ENCODE results near the gene MINDY4.

Gene MINDY4

GRCh38 chr7:30779574-30779973, 8.4 kb downstream of the MINDY4 start:
- Histone ChIP-seq H3K27ac (ENCODE audit: low read length) (no peak overlapping the region), H3K4me1 (ENCODE audit: control insufficient read depth in 1 of 2, insufficient read depth in 2 of 2, low read length in 2 of 2) (peaks cover 0 to 19% of the 10 kb centered on the region in 2 donors), H3K36me3 (ENCODE audit: control insufficient read depth in 1 of 2, insufficient read depth in 2 of 2, low read length in 2 of 2) (peaks cover 15 to 17% of the 10 kb centered on the region in 2 donors), H3K4me3 (ENCODE audit: low read depth in 1 of 2, low read length in 2 of 2) (no peak overlapping the region), H3K27me3 (ENCODE audit: low read depth, low read length) (no peaks in the 10 kb centered on the region), H3K9me3 (ENCODE audit: control insufficient read depth in 1 of 2, low read length in 2 of 2) (no peaks in the 10 kb centered on the region)

GRCh38 chr7:30780941-30781340, 9.7 kb downstream of the MINDY4 start:
- Histone ChIP-seq H3K27ac (ENCODE audit: low read length) (no peak overlapping the region), H3K4me3 (ENCODE audit: low read depth in 1 of 2, low read length in 2 of 2) (no peak overlapping the region), H3K36me3 (ENCODE audit: control insufficient read depth in 1 of 2, insufficient read depth in 2 of 2, low read length in 2 of 2) (peaks cover 15 to 31% of the 10 kb centered on the region in 2 donors), H3K4me1 (ENCODE audit: control insufficient read depth in 1 of 2, insufficient read depth in 2 of 2, low read length in 2 of 2) (peaks cover 0 to 19% of the 10 kb centered on the region in 2 donors), H3K9me3 (ENCODE audit: control insufficient read depth in 1 of 2, low read length in 2 of 2) (no peaks in the 10 kb centered on the region), H3K27me3 (ENCODE audit: low read depth, low read length) (no peaks in the 10 kb centered on the region)

- no peak overlapping the region for H3K27ac ChIP-seq (ENCODE audit: low read length)
- H3K36me3 ChIP-seq (ENCODE audit: control insufficient read depth in 1 of 2, insufficient read depth in 2 of 2, low read length in 2 of 2), result peaks cover 15 to 31% of the 10 kb centered on the region in 2 donors
- no peak overlapping the region for H3K4me3 ChIP-seq (ENCODE audit: low read depth in 1 of 2, low read length in 2 of 2)
- H3K9me3 ChIP-seq (ENCODE audit: control insufficient read depth in 1 of 2, low read length in 2 of 2), result no peaks in the 10 kb centered on the region
- peaks cover 0 to 19% of the 10 kb centered on the region in 2 donors for H3K4me1 ChIP-seq (ENCODE audit: control insufficient read depth in 1 of 2, insufficient read depth in 2 of 2, low read length in 2 of 2)
- H3K27me3 ChIP-seq (ENCODE audit: low read depth, low read length), result no peaks in the 10 kb centered on the region
These were observed 11.5 kb downstream of the MINDY4 start for GRCh38 chr7:30782690-30783089.

GRCh38 chr7:30785786-30786185, 14.6 kb downstream of the MINDY4 start:
- Histone ChIP-seq H3K4me3 (ENCODE audit: low read depth in 1 of 2, low read length in 2 of 2) (no peak overlapping the region), H3K36me3 (ENCODE audit: control insufficient read depth in 1 of 2, insufficient read depth in 2 of 2, low read length in 2 of 2) (peaks cover 16 to 31% of the 10 kb centered on the region in 2 donors), H3K9me3 (ENCODE audit: control insufficient read depth in 1 of 2, low read length in 2 of 2) (no peaks in the 10 kb centered on the region), H3K27me3 (ENCODE audit: low read depth, low read length) (no peaks in the 10 kb centered on the region), H3K4me1 (ENCODE audit: control insufficient read depth in 1 of 2, insufficient read depth in 2 of 2, low read length in 2 of 2) (peaks cover 0 to 3% of the 10 kb centered on the region in 2 donors), H3K27ac (ENCODE audit: low read length) (no peak overlapping the region)

- Histone ChIP-seq H3K4me1 (ENCODE audit: control insufficient read depth in 1 of 2, insufficient read depth in 2 of 2, low read length in 2 of 2) (no peaks in the 10 kb centered on the region), H3K36me3 (ENCODE audit: control insufficient read depth in 1 of 2, insufficient read depth in 2 of 2, low read length in 2 of 2) (peaks cover 16 to 31% of the 10 kb centered on the region in 2 donors), H3K27me3 (ENCODE audit: low read depth, low read length) (no peaks in the 10 kb centered on the region), H3K4me3 (ENCODE audit: low read depth in 1 of 2, low read length in 2 of 2) (no peak overlapping the region), H3K27ac (ENCODE audit: low read length) (no peak overlapping the region), H3K9me3 (ENCODE audit: control insufficient read depth in 1 of 2, low read length in 2 of 2) (no peaks in the 10 kb centered on the region)
These were observed 16.3 kb downstream of the MINDY4 start for GRCh38 chr7:30787486-30787885.

- no peaks in the 10 kb centered on the region for H3K9me3 ChIP-seq (ENCODE audit: control insufficient read depth in 1 of 2, low read length in 2 of 2)
- H3K27ac ChIP-seq (ENCODE audit: low read length), result peak overlapping the region; percentile 50
- no peaks in the 10 kb centered on the region for H3K4me1 ChIP-seq (ENCODE audit: control insufficient read depth in 1 of 2, insufficient read depth in 2 of 2, low read length in 2 of 2)
- no peaks in the 10 kb centered on the region for H3K27me3 ChIP-seq (ENCODE audit: low read depth, low read length)
- H3K36me3 ChIP-seq (ENCODE audit: control insufficient read depth in 1 of 2, insufficient read depth in 2 of 2, low read length in 2 of 2), result peaks cover 8 to 29% of the 10 kb centered on the region in 2 donors
- no peak overlapping the region for H3K4me3 ChIP-seq (ENCODE audit: low read depth in 1 of 2, low read length in 2 of 2)
These were observed 17.6 kb downstream of the MINDY4 start for GRCh38 chr7:30788640-30789333.

- H3K27me3 ChIP-seq (ENCODE audit: low read depth, low read length), result no peaks in the 10 kb centered on the region
- H3K27ac ChIP-seq (ENCODE audit: low read length), result peak overlapping the region; percentile 50
- H3K9me3 ChIP-seq (ENCODE audit: control insufficient read depth in 1 of 2, low read length in 2 of 2), result no peaks in the 10 kb centered on the region
- peaks cover 4 to 23% of the 10 kb centered on the region in 2 donors for H3K36me3 ChIP-seq (ENCODE audit: control insufficient read depth in 1 of 2, insufficient read depth in 2 of 2, low read length in 2 of 2)
- H3K4me1 ChIP-seq (ENCODE audit: control insufficient read depth in 1 of 2, insufficient read depth in 2 of 2, low read length in 2 of 2), result no peaks in the 10 kb centered on the region
- H3K4me3 ChIP-seq (ENCODE audit: low read depth in 1 of 2, low read length in 2 of 2), result no peak overlapping the region
These were observed 18.1 kb downstream of the MINDY4 start for GRCh38 chr7:30789334-30789711.

GRCh38 chr7:30790356-30790755, 19.1 kb downstream of the MINDY4 start:
- Histone ChIP-seq H3K36me3 (ENCODE audit: control insufficient read depth in 1 of 2, insufficient read depth in 2 of 2, low read length in 2 of 2) (peaks cover 4 to 13% of the 10 kb centered on the region in 2 donors), H3K27me3 (ENCODE audit: low read depth, low read length) (no peaks in the 10 kb centered on the region), H3K9me3 (ENCODE audit: control insufficient read depth in 1 of 2, low read length in 2 of 2) (no peaks in the 10 kb centered on the region), H3K27ac (ENCODE audit: low read length) (no peak overlapping the region), H3K4me1 (ENCODE audit: control insufficient read depth in 1 of 2, insufficient read depth in 2 of 2, low read length in 2 of 2) (peaks cover 0 to 5% of the 10 kb centered on the region in 2 donors), H3K4me3 (ENCODE audit: low read depth in 1 of 2, low read length in 2 of 2) (no peak overlapping the region)

- Histone ChIP-seq H3K9me3 (ENCODE audit: control insufficient read depth in 1 of 2, low read length in 2 of 2) (no peaks in the 10 kb centered on the region), H3K4me1 (ENCODE audit: control insufficient read depth in 1 of 2, insufficient read depth in 2 of 2, low read length in 2 of 2) (peaks cover 5 to 13% of the 10 kb centered on the region in 2 donors), H3K27ac (ENCODE audit: low read length) (no peak overlapping the region), H3K4me3 (ENCODE audit: low read depth in 1 of 2, low read length in 2 of 2) (no peak overlapping the region), H3K36me3 (ENCODE audit: control insufficient read depth in 1 of 2, insufficient read depth in 2 of 2, low read length in 2 of 2) (peaks cover 4 to 7% of the 10 kb centered on the region in 2 donors), H3K27me3 (ENCODE audit: low read depth, low read length) (no peaks in the 10 kb centered on the region)
These were observed 19.9 kb downstream of the MINDY4 start for GRCh38 chr7:30791114-30791513.

GRCh38 chr7:30795161-30795948, 24.1 kb downstream of the MINDY4 start:
- H3K36me3 ChIP-seq (ENCODE audit: control insufficient read depth in 1 of 2, insufficient read depth in 2 of 2, low read length in 2 of 2), result peaks cover 0 to 7% of the 10 kb centered on the region in 2 donors
- no peaks in the 10 kb centered on the region for H3K9me3 ChIP-seq (ENCODE audit: control insufficient read depth in 1 of 2, low read length in 2 of 2)
- peak overlapping the region; percentile 61 for H3K27ac ChIP-seq (ENCODE audit: low read length)
- H3K4me3 ChIP-seq (ENCODE audit: low read depth in 1 of 2, low read length in 2 of 2), result no peak overlapping the region
- H3K4me1 ChIP-seq (ENCODE audit: control insufficient read depth in 1 of 2, insufficient read depth in 2 of 2, low read length in 2 of 2), result peaks cover 27 to 44% of the 10 kb centered on the region in 2 donors
- no peaks in the 10 kb centered on the region for H3K27me3 ChIP-seq (ENCODE audit: low read depth, low read length)

GRCh38 chr7:30796105-30796869, 25.1 kb downstream of the MINDY4 start:
- Histone ChIP-seq H3K27ac (ENCODE audit: low read length) (peak overlapping the region; percentile 61), H3K4me3 (ENCODE audit: low read depth in 1 of 2, low read length in 2 of 2) (no peak overlapping the region), H3K4me1 (ENCODE audit: control insufficient read depth in 1 of 2, insufficient read depth in 2 of 2, low read length in 2 of 2) (peaks cover 29 to 51% of the 10 kb centered on the region in 2 donors), H3K27me3 (ENCODE audit: low read depth, low read length) (no peaks in the 10 kb centered on the region), H3K9me3 (ENCODE audit: control insufficient read depth in 1 of 2, low read length in 2 of 2) (no peaks in the 10 kb centered on the region), H3K36me3 (ENCODE audit: control insufficient read depth in 1 of 2, insufficient read depth in 2 of 2, low read length in 2 of 2) (peaks cover 0 to 7% of the 10 kb centered on the region in 2 donors)
